Stimulated activated naive CD4-positive, alpha-beta T cell (primary cell): Measurements from ENCODE around the gene AHRR.
A peak's percentile ranks its signal among the peaks of the same experiment; 100 is the strongest.
"Not testable (repeated sequence)": the region's sequence is repeated elsewhere in the genome, so short reads cannot be mapped to it uniquely, and the experiment has no call there.

ENCODE experiments used
- DNase-seq, 6 experiments: peaks; one replicate each; lab custom pipeline; 2025; lab: John Stamatoyannopoulos, UW

The AHRR gene

GRCh38 chr5:459562-460272 is 138.2 kb downstream of the AHRR start:
- DNase-seq = no peak

DNA sequence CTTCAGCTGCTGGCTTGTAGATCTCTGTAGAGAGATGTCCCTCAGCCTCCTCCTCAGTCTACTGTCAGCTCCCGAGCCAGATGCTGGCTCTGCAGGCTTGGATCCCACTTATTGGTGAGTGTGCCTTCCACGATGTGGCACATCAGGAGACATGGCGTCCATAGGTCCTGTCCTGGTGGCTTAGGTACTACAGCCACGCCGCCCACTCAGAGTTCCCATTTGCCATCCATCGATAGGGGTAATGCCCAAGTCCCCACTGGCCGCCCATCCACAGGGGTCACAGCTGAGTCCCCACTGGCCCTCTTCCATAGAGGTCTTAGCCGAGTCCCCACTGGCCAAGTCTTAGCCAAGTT is 138.7 kb downstream of the AHRR start:
- no peak for DNase-seq

DNA sequence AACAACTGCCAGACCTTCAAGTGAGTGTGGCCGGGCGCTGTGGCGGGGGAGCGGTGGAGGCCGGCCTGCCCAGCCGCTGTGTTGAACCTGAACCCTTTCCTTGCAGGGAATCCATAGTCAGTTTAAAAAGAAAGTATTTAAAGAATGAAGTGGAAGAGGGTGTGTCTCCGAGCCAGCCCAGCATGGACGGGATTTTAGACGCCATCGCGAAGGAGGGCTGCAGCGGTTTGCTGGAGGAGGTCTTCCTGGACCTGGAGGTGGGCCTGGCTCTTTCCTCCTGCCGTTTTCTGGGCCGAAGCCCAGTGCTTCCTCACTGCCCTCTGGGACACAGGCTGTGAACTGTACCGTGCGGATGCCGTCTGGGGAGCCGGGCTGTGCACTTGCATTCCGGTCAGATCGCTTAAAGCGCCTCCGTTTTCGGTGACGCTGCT is 140.6 kb downstream of the AHRR start:
- no peak for DNase-seq

GRCh38 chr5:463301-463700 is 141.8 kb downstream of the AHRR start:
- peak in 1 of 6 experiments; percentile 37 for DNase-seq

DNA sequence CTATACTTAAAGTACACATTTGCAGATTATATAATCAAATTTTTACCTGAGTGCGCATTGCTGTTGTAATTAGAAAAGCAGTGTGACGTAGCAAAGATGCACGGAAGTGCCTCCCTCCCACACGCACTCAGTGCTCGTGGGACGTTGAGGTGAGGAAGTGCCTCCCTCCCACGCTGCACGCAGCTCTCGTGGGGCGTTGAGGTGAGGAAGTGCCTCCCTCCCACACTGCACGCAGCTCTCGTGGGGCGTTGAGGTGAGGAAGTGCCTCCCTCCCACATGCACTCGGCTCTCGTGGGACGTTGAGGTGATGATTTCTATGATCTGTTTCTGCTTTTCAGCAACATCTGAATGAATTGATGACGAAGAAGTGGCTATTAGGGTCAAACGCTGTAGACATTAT is 142.4 kb downstream of the AHRR start:
- DNase-seq = peak; percentile 70 to 95 (median 84)

GRCh38 chr5:464446-464842 is 142.9 kb downstream of the AHRR start:
- no peak for DNase-seq

- DNase-seq = no peak
These were observed 143.5 kb downstream of the AHRR start for GRCh38 chr5:464843-465590.

GRCh38 chr5:465591-466403 is 144.3 kb downstream of the AHRR start:
- no peak for DNase-seq

DNA sequence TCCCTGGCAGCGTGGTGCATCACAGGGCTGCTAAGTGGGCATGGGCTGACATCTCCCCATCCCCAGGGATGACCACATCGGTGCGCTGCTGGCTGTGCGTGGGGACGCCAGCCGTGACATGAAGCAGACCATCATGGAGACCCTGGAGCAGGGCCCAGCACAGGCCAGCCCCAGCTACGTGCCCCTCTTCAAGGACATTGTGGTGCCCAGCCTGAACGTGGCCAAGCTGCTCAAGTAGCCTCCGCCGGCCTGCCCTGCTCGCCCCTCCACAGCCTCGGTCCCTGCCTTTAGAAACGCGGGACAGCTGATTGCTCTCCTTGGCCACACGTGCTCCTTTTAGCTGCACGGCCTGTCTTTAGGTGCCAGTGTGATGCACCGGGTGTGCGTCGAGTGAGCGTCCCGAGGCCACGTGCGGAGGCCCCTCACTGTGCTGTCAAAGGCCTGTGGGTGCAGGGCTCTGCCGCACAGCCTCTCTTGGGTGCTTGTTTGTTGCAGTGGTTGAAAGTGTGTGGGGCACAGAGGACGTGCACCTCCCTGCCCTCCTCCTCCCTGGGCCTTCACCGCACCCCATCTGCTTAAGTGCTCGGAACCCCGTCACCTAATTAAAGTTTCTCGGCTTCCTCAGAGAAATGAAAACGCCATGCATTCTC is 145.3 kb downstream of the AHRR start:
- DNase-seq = no peak

GRCh38 chr5:468401-468800 is 146.9 kb downstream of the AHRR start:
- no peak for DNase-seq

DNA sequence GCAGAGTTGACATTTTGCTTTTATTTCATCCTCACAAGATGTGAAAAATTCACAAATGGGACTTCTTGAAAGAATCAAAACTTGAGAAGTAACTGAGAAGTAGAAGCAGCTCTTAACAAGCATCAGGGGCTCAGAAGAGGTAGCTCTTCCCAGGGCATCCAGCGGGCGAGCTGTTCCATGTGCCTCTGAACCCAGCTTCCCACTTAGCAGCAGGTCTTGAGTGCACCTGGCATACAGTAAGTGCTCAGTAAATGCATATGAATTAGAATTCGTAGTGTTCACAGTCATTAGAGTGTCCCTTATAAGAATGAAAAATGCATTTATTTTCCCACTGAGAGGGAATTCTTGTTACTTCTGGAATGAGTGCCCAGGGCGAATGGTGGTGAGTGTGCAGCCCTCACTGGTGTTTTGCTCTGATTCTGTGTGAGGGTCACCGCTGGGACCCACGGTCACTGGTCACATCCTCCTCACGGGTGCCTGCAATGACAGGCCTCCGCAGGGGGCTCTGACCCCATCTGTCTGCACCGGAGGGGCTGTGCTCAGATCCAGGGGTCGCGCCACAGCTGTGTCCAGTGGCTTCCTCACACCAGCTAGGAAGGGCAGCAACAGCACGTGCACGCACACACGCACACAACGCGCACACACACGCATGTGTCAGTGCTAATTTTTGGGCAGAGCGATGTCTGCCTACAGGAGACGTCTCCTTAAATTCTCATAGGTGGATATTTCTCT is 148.4 kb downstream of the AHRR start:
- no peak for DNase-seq

DNA sequence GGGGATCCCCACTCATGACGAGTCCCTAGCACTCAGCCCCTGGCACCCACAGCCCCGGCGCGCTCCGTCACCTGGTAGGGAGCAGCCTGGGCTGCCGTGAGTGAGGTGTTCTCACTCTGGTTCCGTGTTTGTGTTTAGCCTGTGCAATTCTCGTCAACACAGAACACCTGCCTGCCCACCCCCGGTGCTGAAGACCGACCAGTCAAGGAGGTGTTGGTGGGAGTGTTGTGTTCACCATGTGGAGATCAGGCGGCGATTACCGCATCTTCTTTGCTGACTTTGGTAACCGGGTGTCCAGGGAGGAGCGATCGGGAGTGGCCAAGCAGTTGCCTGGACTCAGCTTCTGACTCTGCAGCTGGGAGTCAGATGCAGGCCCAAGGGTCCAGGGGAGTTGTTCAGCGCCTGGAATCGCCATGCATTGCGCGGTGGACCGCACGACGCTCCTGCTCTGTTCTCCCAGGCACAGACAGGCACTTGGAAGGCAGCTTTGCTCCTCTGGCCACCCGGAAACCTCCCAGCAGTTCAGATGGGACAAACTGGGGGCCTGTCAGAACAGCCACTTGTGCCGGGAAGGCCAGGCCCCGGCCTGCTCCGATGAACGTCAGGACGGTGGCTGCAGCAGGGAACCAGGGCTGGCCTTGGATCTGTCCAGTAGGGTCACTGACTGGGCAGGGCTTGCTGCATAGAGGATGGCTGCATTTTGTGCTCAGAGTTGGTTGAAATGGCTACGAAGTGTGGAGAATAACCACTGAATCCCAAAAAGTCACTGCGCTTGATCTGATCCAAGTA is 149.6 kb downstream of the AHRR start:
- DNase-seq = no peak

- DNase-seq = peak in 1 of 6 experiments; percentile 13
These were observed 150.2 kb downstream of the AHRR start for GRCh38 chr5:471750-472058.

GRCh38 chr5:472076-472655 is 150.7 kb downstream of the AHRR start:
- DNase-seq = no peak

GRCh38 chr5:472656-473550 is 151.4 kb downstream of the AHRR start:
- DNase-seq = peak; percentile 83 to 94 (median 87)

GRCh38 chr5:473551-474192 is 152.2 kb downstream of the AHRR start:
- peak in 4 of 6 experiments; percentile 42 to 63 (median 49) for DNase-seq

DNA sequence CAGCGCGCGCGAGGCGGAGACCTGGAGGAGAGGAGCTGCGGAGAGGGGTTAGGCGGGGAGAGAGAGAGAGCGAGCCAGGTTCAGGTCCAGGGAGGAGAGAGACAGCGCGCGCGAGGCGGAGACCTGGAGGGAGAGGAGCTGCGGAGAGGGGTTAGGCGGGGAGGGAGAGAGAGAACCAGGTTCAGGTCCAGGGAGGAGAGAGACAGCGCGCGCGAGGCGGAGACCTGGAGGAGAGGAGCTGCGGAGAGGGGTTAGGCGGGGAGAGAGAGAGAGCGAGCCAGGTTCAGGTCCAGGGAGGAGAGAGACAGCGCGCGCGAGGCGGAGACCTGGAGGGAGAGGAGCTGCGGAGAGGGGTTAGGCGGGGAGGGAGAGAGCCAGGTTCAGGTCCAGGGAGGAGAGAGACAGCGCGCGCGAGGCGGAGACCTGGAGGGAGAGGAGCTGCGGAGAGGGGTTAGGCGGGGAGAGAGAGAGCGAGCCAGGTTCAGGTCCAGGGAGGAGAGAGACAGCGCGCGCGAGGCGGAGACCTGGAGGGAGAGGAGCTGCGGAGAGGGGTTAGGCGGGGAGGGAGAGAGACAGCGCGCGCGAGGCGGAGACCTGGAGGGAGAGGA is 152.8 kb downstream of the AHRR start:
- not testable (repeated sequence) for DNase-seq
